Measurements from ENCODE around the gene NBEA.

DNA sequence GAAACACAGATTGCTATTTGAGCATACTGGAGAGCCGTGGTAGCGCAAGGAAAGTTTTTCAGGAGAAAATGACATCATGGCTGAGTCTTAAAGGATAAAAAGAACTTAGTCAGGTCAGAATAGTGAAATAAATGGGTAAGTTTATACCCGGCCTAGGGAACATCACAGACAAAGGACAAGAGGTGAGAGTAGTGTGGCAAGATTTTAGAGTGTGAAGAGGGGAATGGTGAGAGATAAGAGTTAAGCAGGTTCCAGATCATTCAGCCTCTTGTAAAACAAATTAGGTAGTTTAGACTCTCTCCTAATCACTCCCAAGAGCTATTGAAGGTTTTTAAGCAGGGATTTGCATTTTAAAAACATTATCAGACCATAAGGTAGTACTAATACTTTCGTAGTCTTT lies 650.4 kb downstream of the NBEA start:
- no peak for TF ChIP-seq POLR2AphosphoS5 (IDR thresholded peaks at IDR 0.05; ENCODE audit: low read depth)
- TF ChIP-seq, protein P1, sequence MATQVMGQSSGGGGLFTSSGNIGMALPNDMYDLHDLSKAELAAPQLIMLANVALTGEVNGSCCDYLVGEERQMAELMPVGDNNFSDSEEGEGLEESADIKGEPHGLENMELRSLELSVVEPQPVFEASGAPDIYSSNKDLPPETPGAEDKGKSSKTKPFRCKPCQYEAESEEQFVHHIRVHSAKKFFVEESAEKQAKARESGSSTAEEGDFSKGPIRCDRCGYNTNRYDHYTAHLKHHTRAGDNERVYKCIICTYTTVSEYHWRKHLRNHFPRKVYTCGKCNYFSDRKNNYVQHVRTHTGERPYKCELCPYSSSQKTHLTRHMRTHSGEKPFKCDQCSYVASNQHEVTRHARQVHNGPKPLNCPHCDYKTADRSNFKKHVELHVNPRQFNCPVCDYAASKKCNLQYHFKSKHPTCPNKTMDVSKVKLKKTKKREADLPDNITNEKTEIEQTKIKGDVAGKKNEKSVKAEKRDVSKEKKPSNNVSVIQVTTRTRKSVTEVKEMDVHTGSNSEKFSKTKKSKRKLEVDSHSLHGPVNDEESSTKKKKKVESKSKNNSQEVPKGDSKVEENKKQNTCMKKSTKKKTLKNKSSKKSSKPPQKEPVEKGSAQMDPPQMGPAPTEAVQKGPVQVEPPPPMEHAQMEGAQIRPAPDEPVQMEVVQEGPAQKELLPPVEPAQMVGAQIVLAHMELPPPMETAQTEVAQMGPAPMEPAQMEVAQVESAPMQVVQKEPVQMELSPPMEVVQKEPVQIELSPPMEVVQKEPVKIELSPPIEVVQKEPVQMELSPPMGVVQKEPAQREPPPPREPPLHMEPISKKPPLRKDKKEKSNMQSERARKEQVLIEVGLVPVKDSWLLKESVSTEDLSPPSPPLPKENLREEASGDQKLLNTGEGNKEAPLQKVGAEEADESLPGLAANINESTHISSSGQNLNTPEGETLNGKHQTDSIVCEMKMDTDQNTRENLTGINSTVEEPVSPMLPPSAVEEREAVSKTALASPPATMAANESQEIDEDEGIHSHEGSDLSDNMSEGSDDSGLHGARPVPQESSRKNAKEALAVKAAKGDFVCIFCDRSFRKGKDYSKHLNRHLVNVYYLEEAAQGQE (IDR thresholded peaks at IDR 0.05; ENCODE audit: unreplicated experiment) = no peak
- TF ChIP-seq, protein P2, sequence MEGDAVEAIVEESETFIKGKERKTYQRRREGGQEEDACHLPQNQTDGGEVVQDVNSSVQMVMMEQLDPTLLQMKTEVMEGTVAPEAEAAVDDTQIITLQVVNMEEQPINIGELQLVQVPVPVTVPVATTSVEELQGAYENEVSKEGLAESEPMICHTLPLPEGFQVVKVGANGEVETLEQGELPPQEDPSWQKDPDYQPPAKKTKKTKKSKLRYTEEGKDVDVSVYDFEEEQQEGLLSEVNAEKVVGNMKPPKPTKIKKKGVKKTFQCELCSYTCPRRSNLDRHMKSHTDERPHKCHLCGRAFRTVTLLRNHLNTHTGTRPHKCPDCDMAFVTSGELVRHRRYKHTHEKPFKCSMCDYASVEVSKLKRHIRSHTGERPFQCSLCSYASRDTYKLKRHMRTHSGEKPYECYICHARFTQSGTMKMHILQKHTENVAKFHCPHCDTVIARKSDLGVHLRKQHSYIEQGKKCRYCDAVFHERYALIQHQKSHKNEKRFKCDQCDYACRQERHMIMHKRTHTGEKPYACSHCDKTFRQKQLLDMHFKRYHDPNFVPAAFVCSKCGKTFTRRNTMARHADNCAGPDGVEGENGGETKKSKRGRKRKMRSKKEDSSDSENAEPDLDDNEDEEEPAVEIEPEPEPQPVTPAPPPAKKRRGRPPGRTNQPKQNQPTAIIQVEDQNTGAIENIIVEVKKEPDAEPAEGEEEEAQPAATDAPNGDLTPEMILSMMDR (conservative IDR thresholded peaks at IDR 0.05; ENCODE audit: low read depth in 2 of 2) = no peak
- TF ChIP-seq EZH2 (IDR thresholded peaks at IDR 0.05; ENCODE audit: low read depth, unreplicated experiment) = no peak
- TF ChIP-seq JUNB (IDR thresholded peaks at IDR 0.05; ENCODE audit: unreplicated experiment) = no peak
- no peak for TF ChIP-seq EZH2phosphoT487 (IDR thresholded peaks at IDR 0.05; ENCODE audit: unreplicated experiment)
- no peak for TF ChIP-seq CREB1 (CRISPR knock-in tag; IDR thresholded peaks at IDR 0.05; ENCODE audit: low read depth)
- TF ChIP-seq, protein P3, sequence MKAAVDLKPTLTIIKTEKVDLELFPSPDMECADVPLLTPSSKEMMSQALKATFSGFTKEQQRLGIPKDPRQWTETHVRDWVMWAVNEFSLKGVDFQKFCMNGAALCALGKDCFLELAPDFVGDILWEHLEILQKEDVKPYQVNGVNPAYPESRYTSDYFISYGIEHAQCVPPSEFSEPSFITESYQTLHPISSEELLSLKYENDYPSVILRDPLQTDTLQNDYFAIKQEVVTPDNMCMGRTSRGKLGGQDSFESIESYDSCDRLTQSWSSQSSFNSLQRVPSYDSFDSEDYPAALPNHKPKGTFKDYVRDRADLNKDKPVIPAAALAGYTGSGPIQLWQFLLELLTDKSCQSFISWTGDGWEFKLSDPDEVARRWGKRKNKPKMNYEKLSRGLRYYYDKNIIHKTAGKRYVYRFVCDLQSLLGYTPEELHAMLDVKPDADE (IDR thresholded peaks at IDR 0.05) = no peak
- no peak for TF ChIP-seq NANOG (IDR thresholded peaks at IDR 0.05; ENCODE audit: borderline replicate concordance)
- no peak for TF ChIP-seq ZNF114 (CRISPR knock-in tag; IDR thresholded peaks at IDR 0.05)
- no peak for TF ChIP-seq ZNF331 (CRISPR knock-in tag; IDR thresholded peaks at IDR 0.05; ENCODE audit: low read depth)
- no peak for TF ChIP-seq STAT1 (IDR thresholded peaks at IDR 0.05; ENCODE audit: unreplicated experiment)
- TF ChIP-seq, protein P4, sequence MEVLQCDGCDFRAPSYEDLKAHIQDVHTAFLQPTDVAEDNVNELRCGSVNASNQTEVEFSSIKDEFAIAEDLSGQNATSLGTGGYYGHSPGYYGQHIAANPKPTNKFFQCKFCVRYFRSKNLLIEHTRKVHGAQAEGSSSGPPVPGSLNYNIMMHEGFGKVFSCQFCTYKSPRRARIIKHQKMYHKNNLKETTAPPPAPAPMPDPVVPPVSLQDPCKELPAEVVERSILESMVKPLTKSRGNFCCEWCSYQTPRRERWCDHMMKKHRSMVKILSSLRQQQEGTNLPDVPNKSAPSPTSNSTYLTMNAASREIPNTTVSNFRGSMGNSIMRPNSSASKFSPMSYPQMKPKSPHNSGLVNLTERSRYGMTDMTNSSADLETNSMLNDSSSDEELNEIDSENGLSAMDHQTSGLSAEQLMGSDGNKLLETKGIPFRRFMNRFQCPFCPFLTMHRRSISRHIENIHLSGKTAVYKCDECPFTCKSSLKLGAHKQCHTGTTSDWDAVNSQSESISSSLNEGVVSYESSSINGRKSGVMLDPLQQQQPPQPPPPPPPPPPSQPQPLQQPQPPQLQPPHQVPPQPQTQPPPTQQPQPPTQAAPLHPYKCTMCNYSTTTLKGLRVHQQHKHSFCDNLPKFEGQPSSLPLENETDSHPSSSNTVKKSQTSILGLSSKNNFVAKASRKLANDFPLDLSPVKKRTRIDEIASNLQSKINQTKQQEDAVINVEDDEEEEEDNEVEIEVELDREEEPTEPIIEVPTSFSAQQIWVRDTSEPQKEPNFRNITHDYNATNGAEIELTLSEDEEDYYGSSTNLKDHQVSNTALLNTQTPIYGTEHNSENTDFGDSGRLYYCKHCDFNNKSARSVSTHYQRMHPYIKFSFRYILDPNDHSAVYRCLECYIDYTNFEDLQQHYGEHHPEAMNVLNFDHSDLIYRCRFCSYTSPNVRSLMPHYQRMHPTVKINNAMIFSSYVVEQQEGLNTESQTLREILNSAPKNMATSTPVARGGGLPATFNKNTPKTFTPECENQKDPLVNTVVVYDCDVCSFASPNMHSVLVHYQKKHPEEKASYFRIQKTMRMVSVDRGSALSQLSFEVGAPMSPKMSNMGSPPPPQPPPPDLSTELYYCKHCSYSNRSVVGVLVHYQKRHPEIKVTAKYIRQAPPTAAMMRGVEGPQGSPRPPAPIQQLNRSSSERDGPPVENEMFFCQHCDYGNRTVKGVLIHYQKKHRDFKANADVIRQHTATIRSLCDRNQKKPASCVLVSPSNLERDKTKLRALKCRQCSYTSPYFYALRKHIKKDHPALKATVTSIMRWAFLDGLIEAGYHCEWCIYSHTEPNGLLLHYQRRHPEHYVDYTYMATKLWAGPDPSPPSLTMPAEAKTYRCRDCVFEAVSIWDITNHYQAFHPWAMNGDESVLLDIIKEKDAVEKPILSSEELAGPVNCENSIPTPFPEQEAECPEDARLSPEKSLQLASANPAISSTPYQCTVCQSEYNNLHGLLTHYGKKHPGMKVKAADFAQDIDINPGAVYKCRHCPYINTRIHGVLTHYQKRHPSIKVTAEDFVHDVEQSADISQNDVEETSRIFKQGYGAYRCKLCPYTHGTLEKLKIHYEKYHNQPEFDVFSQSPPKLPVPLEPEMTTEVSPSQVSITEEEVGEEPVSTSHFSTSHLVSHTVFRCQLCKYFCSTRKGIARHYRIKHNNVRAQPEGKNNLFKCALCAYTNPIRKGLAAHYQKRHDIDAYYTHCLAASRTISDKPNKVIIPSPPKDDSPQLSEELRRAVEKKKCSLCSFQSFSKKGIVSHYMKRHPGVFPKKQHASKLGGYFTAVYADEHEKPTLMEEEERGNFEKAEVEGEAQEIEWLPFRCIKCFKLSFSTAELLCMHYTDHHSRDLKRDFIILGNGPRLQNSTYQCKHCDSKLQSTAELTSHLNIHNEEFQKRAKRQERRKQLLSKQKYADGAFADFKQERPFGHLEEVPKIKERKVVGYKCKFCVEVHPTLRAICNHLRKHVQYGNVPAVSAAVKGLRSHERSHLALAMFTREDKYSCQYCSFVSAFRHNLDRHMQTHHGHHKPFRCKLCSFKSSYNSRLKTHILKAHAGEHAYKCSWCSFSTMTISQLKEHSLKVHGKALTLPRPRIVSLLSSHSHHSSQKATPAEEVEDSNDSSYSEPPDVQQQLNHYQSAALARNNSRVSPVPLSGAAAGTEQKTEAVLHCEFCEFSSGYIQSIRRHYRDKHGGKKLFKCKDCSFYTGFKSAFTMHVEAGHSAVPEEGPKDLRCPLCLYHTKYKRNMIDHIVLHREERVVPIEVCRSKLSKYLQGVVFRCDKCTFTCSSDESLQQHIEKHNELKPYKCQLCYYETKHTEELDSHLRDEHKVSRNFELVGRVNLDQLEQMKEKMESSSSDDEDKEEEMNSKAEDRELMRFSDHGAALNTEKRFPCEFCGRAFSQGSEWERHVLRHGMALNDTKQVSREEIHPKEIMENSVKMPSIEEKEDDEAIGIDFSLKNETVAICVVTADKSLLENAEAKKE (CRISPR knock-in tag; IDR thresholded peaks at IDR 0.05) = no peak

Measured in GM23338 (cell line).